ENCODE results near the gene CBLB.

The CBLB gene

GRCh38 chr3:105880681-105881290, 12.0 kb upstream of the CBLB start:
- Histone ChIP-seq H4K12ac (ENCODE audit: low read depth, low read length) (no peak overlapping the region), H3K4ac (ENCODE audit: low read depth, low read length) (no peak overlapping the region), H3K4me1 (ENCODE audit: control insufficient read depth in 1 of 2, insufficient read depth in 2 of 2, low read length in 2 of 2) (peaks cover 2 to 6% of the 10 kb centered on the region in 2 experiments), H2BK5ac (ENCODE audit: low read depth, low read length, poor library complexity) (no peak overlapping the region), H3K23ac (ENCODE audit: low read length) (no peak overlapping the region), H2BK12ac (ENCODE audit: low read length) (no peak overlapping the region), H3K27me3 (ENCODE audit: insufficient read depth, low read length) (no peaks in the 10 kb centered on the region), H2AK5ac (ENCODE audit: low read length) (no peak overlapping the region), H4K91ac (ENCODE audit: low read depth, low read length) (no peak overlapping the region), H3K9me3 (ENCODE audit: insufficient read depth, low read depth, low read length) (no peaks in the 10 kb centered on the region), H3K14ac (ENCODE audit: low read length) (no peak overlapping the region), H3K79me1 (ENCODE audit: low read length) (no peaks in the 10 kb centered on the region), H3K18ac (ENCODE audit: low read length) (no peak overlapping the region), H2AFZ (ENCODE audit: insufficient read depth, low read length, poor library complexity) (no peak overlapping the region), H2BK120ac (ENCODE audit: insufficient read depth, low read length, poor library complexity) (no peak overlapping the region), H3K4me2 (ENCODE audit: low read length) (no peak overlapping the region), H3K9ac (ENCODE audit: low read length) (no peak overlapping the region), H3K27ac (ENCODE audit: low read depth, low read length) (no peak overlapping the region), H3K36me3 (ENCODE audit: control insufficient read depth in 1 of 2, insufficient read depth in 2 of 2, low read length in 2 of 2) (no peaks in the 10 kb centered on the region), H4K8ac (ENCODE audit: low read depth, low read length) (no peak overlapping the region), H3K79me2 (ENCODE audit: control insufficient read depth, insufficient read depth, low read length, poor library complexity) (no peaks in the 10 kb centered on the region), H3K4me3 (ENCODE audit: low read depth, low read length) (no peak overlapping the region)
- no CpG with 5 or more reads among the region's 4 CpGs for WGBS (ENCODE audit: extremely low coverage, insufficient coverage, insufficient read length)
- DNase-seq, result no peak

DNA sequence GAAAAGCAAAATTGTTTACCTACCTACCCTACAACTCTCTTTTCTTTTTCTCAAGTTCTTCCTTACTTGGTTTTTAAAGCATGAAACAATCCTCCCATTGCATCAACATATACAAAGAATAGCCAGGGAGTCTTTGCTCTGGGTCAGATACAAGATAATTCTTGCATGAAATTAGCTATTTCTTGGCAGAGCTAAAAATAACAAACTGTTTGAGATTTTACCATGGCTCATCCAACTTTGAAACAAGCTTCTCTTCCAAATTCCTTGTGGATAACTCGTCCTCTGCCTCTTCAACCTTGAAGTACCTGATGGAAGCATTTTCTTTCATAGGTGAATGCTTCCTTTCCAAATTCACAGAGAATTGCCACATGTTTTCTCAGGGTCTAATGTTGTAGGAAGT, 9.2 kb upstream of the CBLB start:
- no peaks in the 10 kb centered on the region for H3K36me3 ChIP-seq (ENCODE audit: control insufficient read depth in 1 of 2, insufficient read depth in 2 of 2, low read length in 2 of 2)
- H2BK120ac ChIP-seq (ENCODE audit: insufficient read depth, low read length, poor library complexity), result no peak overlapping the region
- no peak overlapping the region for H3K4ac ChIP-seq (ENCODE audit: low read depth, low read length)
- DNase-seq, result no peak
- H3K4me3 ChIP-seq (ENCODE audit: low read depth, low read length), result no peak overlapping the region
- H3K9me3 ChIP-seq (ENCODE audit: insufficient read depth, low read depth, low read length), result no peaks in the 10 kb centered on the region
- H2BK5ac ChIP-seq (ENCODE audit: low read depth, low read length, poor library complexity), result no peak overlapping the region
- no peak overlapping the region for H3K23ac ChIP-seq (ENCODE audit: low read length)
- no CpG with 5 or more reads among the region's 1 CpG for WGBS (ENCODE audit: extremely low coverage, insufficient coverage, insufficient read length)
- H3K79me1 ChIP-seq (ENCODE audit: low read length), result no peaks in the 10 kb centered on the region
- H2AFZ ChIP-seq (ENCODE audit: insufficient read depth, low read length, poor library complexity), result no peak overlapping the region
- no peaks in the 10 kb centered on the region for H3K27me3 ChIP-seq (ENCODE audit: insufficient read depth, low read length)
- H3K9ac ChIP-seq (ENCODE audit: low read length), result no peak overlapping the region
- no peak overlapping the region for H4K91ac ChIP-seq (ENCODE audit: low read depth, low read length)
- no peak overlapping the region for H3K18ac ChIP-seq (ENCODE audit: low read length)
- H2BK12ac ChIP-seq (ENCODE audit: low read length), result no peak overlapping the region
- H3K14ac ChIP-seq (ENCODE audit: low read length), result no peak overlapping the region
- no peaks in the 10 kb centered on the region for H3K4me1 ChIP-seq (ENCODE audit: control insufficient read depth in 1 of 2, insufficient read depth in 2 of 2, low read length in 2 of 2)
- no peak overlapping the region for H2AK5ac ChIP-seq (ENCODE audit: low read length)
- no peak overlapping the region for H3K27ac ChIP-seq (ENCODE audit: low read depth, low read length)
- H4K8ac ChIP-seq (ENCODE audit: low read depth, low read length), result no peak overlapping the region
- no peak overlapping the region for H4K12ac ChIP-seq (ENCODE audit: low read depth, low read length)
- no peaks in the 10 kb centered on the region for H3K79me2 ChIP-seq (ENCODE audit: control insufficient read depth, insufficient read depth, low read length, poor library complexity)
- H3K4me2 ChIP-seq (ENCODE audit: low read length), result no peak overlapping the region

GRCh38 chr3:105877336-105877910, 8.6 kb upstream of the CBLB start:
- Histone ChIP-seq H3K79me2 (ENCODE audit: control insufficient read depth, insufficient read depth, low read length, poor library complexity) (no peaks in the 10 kb centered on the region), H3K18ac (ENCODE audit: low read length) (no peak overlapping the region), H3K9ac (ENCODE audit: low read length) (no peak overlapping the region), H4K12ac (ENCODE audit: low read depth, low read length) (no peak overlapping the region), H3K14ac (ENCODE audit: low read length) (no peak overlapping the region), H2BK120ac (ENCODE audit: insufficient read depth, low read length, poor library complexity) (no peak overlapping the region), H3K9me3 (ENCODE audit: insufficient read depth, low read depth, low read length) (no peaks in the 10 kb centered on the region), H3K4ac (ENCODE audit: low read depth, low read length) (no peak overlapping the region), H3K36me3 (ENCODE audit: control insufficient read depth in 1 of 2, insufficient read depth in 2 of 2, low read length in 2 of 2) (no peaks in the 10 kb centered on the region), H4K91ac (ENCODE audit: low read depth, low read length) (no peak overlapping the region), H2BK12ac (ENCODE audit: low read length) (no peak overlapping the region), H3K4me1 (ENCODE audit: control insufficient read depth in 1 of 2, insufficient read depth in 2 of 2, low read length in 2 of 2) (no peaks in the 10 kb centered on the region), H2AK5ac (ENCODE audit: low read length) (no peak overlapping the region), H3K23ac (ENCODE audit: low read length) (no peak overlapping the region), H3K79me1 (ENCODE audit: low read length) (no peaks in the 10 kb centered on the region), H3K27me3 (ENCODE audit: insufficient read depth, low read length) (no peaks in the 10 kb centered on the region), H3K27ac (ENCODE audit: low read depth, low read length) (no peak overlapping the region), H4K8ac (ENCODE audit: low read depth, low read length) (no peak overlapping the region), H3K4me3 (ENCODE audit: low read depth, low read length) (no peak overlapping the region), H2BK5ac (ENCODE audit: low read depth, low read length, poor library complexity) (no peak overlapping the region), H2AFZ (ENCODE audit: insufficient read depth, low read length, poor library complexity) (no peak overlapping the region), H3K4me2 (ENCODE audit: low read length) (no peak overlapping the region)
- no CpG with 5 or more reads among the region's 1 CpG for WGBS (ENCODE audit: extremely low coverage, insufficient coverage, insufficient read length)
- no peak for DNase-seq

GRCh38 chr3:105876780-105877327, 8.0 kb upstream of the CBLB start:
- H2BK5ac ChIP-seq (ENCODE audit: low read depth, low read length, poor library complexity), result no peak overlapping the region
- no peaks in the 10 kb centered on the region for H3K79me2 ChIP-seq (ENCODE audit: control insufficient read depth, insufficient read depth, low read length, poor library complexity)
- WGBS (ENCODE audit: extremely low coverage, insufficient coverage, insufficient read length), result no CpG with 5 or more reads among the region's 2 CpGs

More at GRCh38 chr3:105876780-105877327, 8.0 kb upstream of the CBLB start:
- H3K4me2 ChIP-seq (ENCODE audit: low read length), result no peak overlapping the region
- no peaks in the 10 kb centered on the region for H3K4me1 ChIP-seq (ENCODE audit: control insufficient read depth in 1 of 2, insufficient read depth in 2 of 2, low read length in 2 of 2)
- no peak overlapping the region for H2AFZ ChIP-seq (ENCODE audit: insufficient read depth, low read length, poor library complexity)
- no peak overlapping the region for H4K12ac ChIP-seq (ENCODE audit: low read depth, low read length)
- no peak overlapping the region for H3K14ac ChIP-seq (ENCODE audit: low read length)
- no peak for DNase-seq
- H4K91ac ChIP-seq (ENCODE audit: low read depth, low read length), result no peak overlapping the region
- no peak overlapping the region for H2BK120ac ChIP-seq (ENCODE audit: insufficient read depth, low read length, poor library complexity)
- H3K9ac ChIP-seq (ENCODE audit: low read length), result no peak overlapping the region
- no peak overlapping the region for H3K27ac ChIP-seq (ENCODE audit: low read depth, low read length)
- no peaks in the 10 kb centered on the region for H3K27me3 ChIP-seq (ENCODE audit: insufficient read depth, low read length)
- no peak overlapping the region for H3K18ac ChIP-seq (ENCODE audit: low read length)
- no peaks in the 10 kb centered on the region for H3K9me3 ChIP-seq (ENCODE audit: insufficient read depth, low read depth, low read length)
- H3K4ac ChIP-seq (ENCODE audit: low read depth, low read length), result no peak overlapping the region
- H3K4me3 ChIP-seq (ENCODE audit: low read depth, low read length), result no peak overlapping the region
- H2AK5ac ChIP-seq (ENCODE audit: low read length), result no peak overlapping the region
- no peaks in the 10 kb centered on the region for H3K36me3 ChIP-seq (ENCODE audit: control insufficient read depth in 1 of 2, insufficient read depth in 2 of 2, low read length in 2 of 2)
- H3K23ac ChIP-seq (ENCODE audit: low read length), result no peak overlapping the region
- no peak overlapping the region for H2BK12ac ChIP-seq (ENCODE audit: low read length)
- H3K79me1 ChIP-seq (ENCODE audit: low read length), result no peaks in the 10 kb centered on the region
- H4K8ac ChIP-seq (ENCODE audit: low read depth, low read length), result no peak overlapping the region

All from trophoblast cell (in vitro differentiated cells and primary cell).